Omental fat pad (tissue), 4 donors: ENCODE data around the gene ZFYVE26. TPM values are rescaled to one million over a fixed set of nuclear protein-coding genes. Genes with fewer than 3 reads are reported as not detected.

ENCODE experiments used
- ATAC-seq: fragments of 150-250 bp; one replicate; pipeline ENCODE4 v1.9.1; 2016; ENCODE audit warnings: mild to moderate bottlenecking, moderate library complexity; ENCODE audit not compliant: low FRiP score
- DNase-seq: peaks from one replicate; pipeline ENCODE4 v3.0.0-alpha.2; 2019; ENCODE audit warnings: low spot score
- CTCF ChIP-seq, 3 donors: fragments of 450-650 bp; IDR thresholded peaks; one replicate each; pipeline ENCODE4 v1.5.1; 2016 to 2017; ENCODE audit warnings: antibody characterized with exemption in 3 of 3, mild to moderate bottlenecking in 3 of 3, moderate library complexity in 2 of 3
- total RNA-seq, 4 donors: library from RNA; depleted of rRNA; stranded (reverse); fragments of >200 nt; gene quantifications; one replicate each; pipeline ENCODE4 v1.1.0, GENCODE V29; 2016

Gene ZFYVE26
- total RNA-seq, 4 donors from 2014 or later, result 24.1 to 33.7 (median 25.0) TPM

GRCh38 chr14:67785270-67786109 is 30.9 kb downstream of the ZFYVE26 start:
- ATAC-seq (no peak), DNase-seq (no peak)
- no peak for TF ChIP-seq CTCF (IDR thresholded peaks at IDR 0.05)

- ATAC-seq, result no peak
- no peak for TF ChIP-seq CTCF (IDR thresholded peaks at IDR 0.05)
- no peak for DNase-seq
Measured at GRCh38 chr14:67784244-67784823, 32.1 kb downstream of the ZFYVE26 start.

GRCh38 chr14:67782090-67782489 is 34.3 kb downstream of the ZFYVE26 start:
- ATAC-seq (no peak), DNase-seq (no peak)
- TF ChIP-seq CTCF (IDR thresholded peaks at IDR 0.05), result no peak

- no peak for TF ChIP-seq CTCF (IDR thresholded peaks at IDR 0.05)
- ATAC-seq (no peak), DNase-seq (no peak)
Measured at GRCh38 chr14:67778792-67779191, 37.6 kb downstream of the ZFYVE26 start.

- no peak for TF ChIP-seq CTCF (IDR thresholded peaks at IDR 0.05)
- DNase-seq (no peak), ATAC-seq (no peak)
Measured at GRCh38 chr14:67776653-67777322, 39.6 kb downstream of the ZFYVE26 start.

GRCh38 chr14:67773844-67774377 is 42.5 kb downstream of the ZFYVE26 start:
- DNase-seq (no peak), ATAC-seq (no peak)
- no peak for TF ChIP-seq CTCF (IDR thresholded peaks at IDR 0.05)
